HUDEP-2 (cell line): ENCODE data around the gene DARS1.
A peak's percentile ranks its signal among the peaks of the same experiment; 100 is the strongest.
"Not testable (repeated sequence)": the region's sequence is repeated elsewhere in the genome, so short reads cannot be mapped to it uniquely, and the experiment has no call there.

Experiments used
- DNase-seq, 76 experiments: peaks; one replicate each; lab custom pipeline; 2025; ENCODE audit not compliant: unreplicated experiment in 76 of 76; lab: John Stamatoyannopoulos, UW

DARS1 gene

GRCh38 chr2:135985826-135986393 is 484 bp upstream of the DARS1 start:
- peak in 24 of 76 experiments; percentile 20 to 86 (median 58) for DNase-seq

GRCh38 chr2:135984199-135985017 is 1.0 kb downstream of the DARS1 start:
- peak in 4 of 76 experiments; percentile 3 to 47 (median 39) for DNase-seq

- no peak for DNase-seq
These were observed 4.9 kb downstream of the DARS1 start for GRCh38 chr2:135980434-135981079.

DNA sequence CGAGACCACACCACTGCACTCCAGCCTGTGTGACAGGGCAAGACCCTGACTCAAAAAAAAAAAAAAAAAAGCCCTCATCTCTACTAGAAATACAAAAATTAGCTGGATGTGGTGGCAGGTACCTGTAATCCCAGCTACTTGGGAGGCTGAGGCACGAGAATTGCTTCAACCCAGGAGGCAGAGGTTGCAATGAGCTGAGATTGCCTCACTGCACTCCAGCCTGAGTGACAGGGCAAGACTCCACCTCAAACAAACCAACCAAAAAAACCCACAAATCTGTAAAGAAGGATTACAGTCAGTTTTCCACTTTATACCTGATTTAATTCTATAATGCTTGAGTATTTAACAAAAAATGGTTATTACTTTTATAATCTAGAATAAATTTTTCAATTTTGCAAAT is 9.7 kb downstream of the DARS1 start:
- DNase-seq: no peak

GRCh38 chr2:135974036-135974435 is 11.4 kb downstream of the DARS1 start:
- DNase-seq: no peak

DNA sequence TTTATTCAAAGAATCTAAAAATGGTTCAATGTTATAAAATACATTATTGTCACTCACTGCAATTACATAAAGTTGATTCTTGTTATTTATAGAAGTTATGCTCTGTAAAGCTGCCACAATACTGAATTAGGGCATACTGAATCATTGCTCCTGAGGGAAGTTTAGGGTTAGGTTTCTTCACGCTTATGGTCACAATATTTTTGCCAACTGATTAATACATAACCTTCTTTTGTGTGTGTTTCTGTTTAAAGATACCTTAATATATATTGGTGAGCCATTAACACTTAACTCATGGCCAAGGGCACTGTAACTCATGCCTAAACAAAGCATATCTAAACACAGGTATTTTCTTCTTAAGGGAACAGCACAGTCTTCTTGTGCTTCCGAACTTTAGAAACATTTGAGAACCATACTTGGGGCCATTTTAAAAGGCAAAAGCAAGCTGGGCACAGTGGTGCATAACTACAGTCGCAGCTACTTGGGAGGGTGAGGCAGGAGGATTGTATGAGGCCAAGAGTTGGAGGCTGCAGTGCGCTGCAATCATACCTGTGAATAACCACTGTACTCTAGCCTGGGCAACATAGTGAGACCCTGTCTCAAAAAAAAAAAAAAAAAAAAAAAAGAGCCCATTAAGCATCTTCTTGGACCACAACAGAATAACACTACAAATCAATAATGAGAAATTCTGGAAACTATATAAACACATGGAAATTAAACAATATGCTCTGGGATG is 15.6 kb downstream of the DARS1 start:
- DNase-seq: no peak

GRCh38 chr2:135965756-135966155 is 19.7 kb downstream of the DARS1 start:
- DNase-seq: no peak

- DNase-seq: not testable (repeated sequence)
These were observed 21.0 kb downstream of the DARS1 start for GRCh38 chr2:135964404-135964803.

- DNase-seq: no peak
These were observed 21.6 kb downstream of the DARS1 start for GRCh38 chr2:135963841-135964240.

DNA sequence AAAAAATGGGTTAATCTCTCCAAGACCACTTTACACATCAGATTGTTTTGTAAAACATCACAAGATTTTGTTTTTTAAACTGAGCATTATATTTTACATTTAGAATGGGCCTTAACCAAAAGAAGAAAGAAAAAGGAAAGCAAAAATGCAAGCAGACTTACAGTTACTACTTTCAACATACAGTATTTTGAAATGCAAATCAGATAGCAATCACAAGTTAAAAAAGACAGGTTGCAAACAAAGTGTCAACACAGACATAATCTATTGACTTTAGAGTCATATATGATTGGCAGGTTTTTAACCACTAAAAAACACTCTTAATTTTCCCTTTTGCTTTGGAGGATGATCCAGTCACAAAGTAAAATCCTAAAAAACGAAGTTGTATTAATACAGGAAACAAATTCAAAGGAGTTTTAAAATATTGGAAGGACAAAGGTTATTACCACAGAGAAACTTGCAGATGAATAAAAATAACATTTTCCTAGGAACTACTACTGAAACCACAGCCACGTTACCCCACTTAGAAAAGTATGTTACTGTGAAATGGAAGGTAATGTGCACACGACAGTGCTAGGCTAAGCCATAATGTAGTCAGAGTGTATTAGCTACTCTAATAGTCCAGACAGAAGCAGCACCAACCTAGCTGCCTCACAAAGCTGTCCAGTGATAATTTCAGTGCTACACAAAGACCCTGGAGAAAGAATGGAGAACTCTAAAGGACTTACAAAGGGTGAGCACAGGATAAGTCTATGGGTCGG is 22.9 kb downstream of the DARS1 start:
- DNase-seq: no peak

GRCh38 chr2:135960656-135961551 is 24.5 kb downstream of the DARS1 start:
- DNase-seq: no peak

DNA sequence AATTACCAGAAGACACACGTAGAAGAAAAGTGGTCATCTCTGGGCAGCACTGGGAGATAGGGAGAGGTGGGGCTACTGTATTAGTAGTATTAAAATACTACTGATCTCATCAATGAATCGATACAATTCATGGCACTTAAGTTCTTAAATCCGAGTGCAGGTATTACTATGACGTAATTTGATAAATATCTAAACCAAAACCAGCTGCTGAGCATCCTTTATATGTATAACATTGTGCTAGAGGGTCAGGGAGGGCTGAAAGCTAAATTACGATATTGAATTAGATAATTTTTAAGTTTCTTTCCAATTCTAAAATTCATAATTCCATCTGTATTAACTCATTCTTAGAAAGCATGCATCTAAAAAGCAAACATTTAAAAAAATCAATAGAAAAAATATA is 25.3 kb downstream of the DARS1 start:
- no peak for DNase-seq

DNA sequence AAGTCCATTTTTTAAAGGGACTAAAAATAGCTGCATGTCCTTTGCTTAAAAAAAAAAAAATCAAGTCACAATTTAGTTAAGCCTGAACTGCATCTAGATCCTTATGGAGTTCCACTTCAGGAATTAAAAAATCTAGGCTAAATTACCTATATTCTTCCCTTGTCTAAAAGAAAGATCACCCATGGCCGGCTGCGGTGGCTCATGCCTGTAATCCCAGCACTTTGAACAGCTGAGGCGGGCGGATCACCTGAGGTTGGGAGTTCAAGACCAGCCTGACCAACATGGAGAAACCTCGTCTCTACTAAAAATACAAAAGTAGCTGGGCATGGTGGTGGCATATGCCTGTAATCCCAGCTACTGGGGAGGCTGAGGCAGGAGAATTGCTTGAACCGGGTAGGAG is 26.5 kb downstream of the DARS1 start:
- DNase-seq: not testable (repeated sequence)

- DNase-seq: no peak
These were observed 31.3 kb downstream of the DARS1 start for GRCh38 chr2:135954020-135954601.

DNA sequence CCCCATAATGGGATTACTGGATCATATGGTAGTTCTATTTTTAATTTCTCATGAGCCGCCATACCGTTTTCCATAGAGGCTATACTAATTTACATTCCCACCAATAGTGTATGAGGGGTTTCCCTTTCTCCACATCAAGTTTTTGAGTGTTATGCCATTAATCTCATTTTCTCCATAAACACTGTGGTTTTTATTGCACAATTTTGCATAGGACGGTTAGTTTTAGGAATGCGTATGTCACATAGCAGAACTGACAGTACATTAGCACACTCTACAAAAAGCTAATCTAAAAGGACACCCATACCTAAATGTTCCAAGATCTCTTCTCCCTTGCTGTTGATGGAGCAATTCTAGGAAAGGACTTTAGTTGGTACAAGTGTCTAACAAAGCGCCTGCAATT is 32.5 kb downstream of the DARS1 start:
- no peak for DNase-seq

GRCh38 chr2:135951041-135951583 is 34.3 kb downstream of the DARS1 start:
- DNase-seq: no peak

GRCh38 chr2:135949451-135950234 is 35.8 kb downstream of the DARS1 start:
- DNase-seq: no peak
